ENCODE measurements around the gene PARS2. TPM values are rescaled to one million over a fixed set of nuclear protein-coding genes. Genes with fewer than 3 reads are reported as not detected.
A peak's percentile ranks its signal among the peaks of the same experiment; 100 is the strongest.

Gene PARS2
- total RNA-seq (2014; rRNA removed; shearing (Covaris generic)), result 25.2 and 27.9 TPM in 2 replicates

DNA sequence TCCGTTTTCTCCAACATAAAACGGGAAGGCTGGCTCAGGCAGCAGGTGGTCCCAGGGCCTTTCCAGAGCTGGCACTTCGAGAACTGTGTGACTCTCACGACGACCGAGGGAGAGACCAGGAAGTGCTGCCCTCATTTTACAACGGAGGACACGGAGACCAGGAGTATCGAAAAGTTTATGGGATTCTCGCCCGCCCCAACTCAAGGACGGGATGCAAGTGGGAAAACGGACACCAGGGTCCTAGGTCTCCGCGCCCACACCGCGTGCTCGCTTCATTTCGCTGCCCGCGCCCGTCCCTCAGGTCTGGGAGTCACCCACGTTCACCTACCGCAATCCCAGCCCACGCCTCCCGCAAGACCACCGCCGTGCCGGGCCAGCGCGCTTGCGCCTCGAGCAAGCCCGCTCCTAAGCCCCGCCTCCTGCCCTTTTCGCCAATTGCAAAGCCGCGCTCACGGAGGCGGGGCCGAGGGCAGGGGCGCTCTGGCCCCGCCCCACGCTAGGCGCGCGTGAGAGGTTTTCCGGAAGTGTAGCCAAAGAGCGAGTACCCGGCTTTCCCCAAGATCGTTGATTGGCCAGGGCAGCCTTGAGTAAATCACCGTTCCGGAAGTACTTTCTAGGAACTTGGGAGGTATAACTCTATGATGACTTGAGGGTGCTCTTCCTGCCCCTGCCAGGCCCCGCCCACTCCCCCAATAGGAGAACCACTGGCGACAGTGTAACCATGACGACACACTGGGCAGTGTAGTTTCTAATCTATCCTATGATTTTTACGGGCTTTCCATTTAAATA, at the start of gene PARS2:
PARS2 (minus strand) TSS at position 391 of the 789 bp plus-strand sequence. CDS start 5,362 bp downstream, outside the sequence.
- H3K4me3 ChIP-seq (ENCODE audit: insufficient read depth, low read depth, low read length), result peak within 1 kb of the TSS; percentile 98
- no peaks in the 10 kb centered on the region for H3K27me3 ChIP-seq (ENCODE audit: control insufficient read depth, insufficient read depth, low read length)
- peak; percentile 98 for DNase-seq
- no peaks in the 10 kb centered on the region for H3K36me3 ChIP-seq (replicated peaks; ENCODE audit: control insufficient read depth, insufficient read depth, low read length)

GRCh38 chr1:54814126-54814498, 49.8 kb upstream of the PARS2 start:
- no peak overlapping the region for H3K4me3 ChIP-seq (ENCODE audit: insufficient read depth, low read depth, low read length)
- DNase-seq, result peak; percentile 67
- H3K27me3 ChIP-seq (ENCODE audit: control insufficient read depth, insufficient read depth, low read length), result no peaks in the 10 kb centered on the region; the same call in 1 of the 2 replicates
- no peaks in the 10 kb centered on the region for H3K36me3 ChIP-seq (replicated peaks; ENCODE audit: control insufficient read depth, insufficient read depth, low read length)

- Histone ChIP-seq H3K36me3 (replicated peaks; ENCODE audit: control insufficient read depth, insufficient read depth, low read length) (no peaks in the 10 kb centered on the region), H3K27me3 (ENCODE audit: control insufficient read depth, insufficient read depth, low read length) (no peaks in the 10 kb centered on the region; the same call in 1 of the 2 replicates), H3K4me3 (ENCODE audit: insufficient read depth, low read depth, low read length) (no peak overlapping the region)
- peak; percentile 86 for DNase-seq
Observed at GRCh38 chr1:54813485-54814125, 49.3 kb upstream of the PARS2 start.

DNA sequence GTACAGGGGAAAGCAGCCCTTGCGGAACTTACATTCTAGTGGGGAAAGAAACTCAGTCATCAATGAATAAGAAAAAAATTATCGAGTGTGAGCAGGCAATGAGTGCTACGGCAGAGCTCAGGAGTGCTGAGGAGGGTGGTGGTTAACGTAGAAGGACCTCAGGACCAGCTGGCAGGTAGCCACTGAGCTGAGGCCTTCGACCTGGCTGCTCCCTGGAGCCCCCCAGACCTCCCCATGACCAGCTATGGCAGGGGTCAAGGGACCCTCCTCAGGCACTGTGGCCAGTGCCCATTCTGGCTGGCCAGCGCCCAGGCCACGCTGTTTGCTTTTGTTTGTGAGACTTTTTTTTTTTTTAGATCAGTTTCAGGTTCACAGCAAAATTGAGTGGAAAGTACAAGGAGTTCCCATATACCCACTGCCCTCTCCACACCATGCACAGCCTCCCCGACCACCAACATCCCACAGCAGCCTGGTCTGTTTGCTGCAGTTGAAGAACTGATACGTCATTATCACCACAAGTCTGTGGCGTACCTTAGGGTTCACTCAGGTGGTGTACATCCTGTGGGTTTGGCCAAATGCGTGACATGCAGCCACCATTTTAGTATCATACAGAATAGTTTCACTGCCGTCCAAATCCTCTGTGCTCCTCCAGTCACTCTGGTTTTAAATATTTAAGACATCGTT, 48.6 kb upstream of the PARS2 start:
- peak; percentile 37 for DNase-seq
- Histone ChIP-seq H3K4me3 (ENCODE audit: insufficient read depth, low read depth, low read length) (no peak overlapping the region), H3K36me3 (replicated peaks; ENCODE audit: control insufficient read depth, insufficient read depth, low read length) (no peaks in the 10 kb centered on the region), H3K27me3 (ENCODE audit: control insufficient read depth, insufficient read depth, low read length) (no peaks in the 10 kb centered on the region; the same call in 1 of the 2 replicates)

- H3K4me3 ChIP-seq (ENCODE audit: insufficient read depth, low read depth, low read length), result no peak overlapping the region
- H3K36me3 ChIP-seq (replicated peaks; ENCODE audit: control insufficient read depth, insufficient read depth, low read length), result no peaks in the 10 kb centered on the region
- DNase-seq, result peak; percentile 48
- no peaks in the 10 kb centered on the region; the same call in 1 of the 2 replicates for H3K27me3 ChIP-seq (ENCODE audit: control insufficient read depth, insufficient read depth, low read length)
Observed at GRCh38 chr1:54811739-54812655, 47.7 kb upstream of the PARS2 start.

GRCh38 chr1:54811066-54811465, 46.7 kb upstream of the PARS2 start:
- H3K36me3 ChIP-seq (replicated peaks; ENCODE audit: control insufficient read depth, insufficient read depth, low read length), result no peaks in the 10 kb centered on the region
- no peak for DNase-seq
- H3K27me3 ChIP-seq (ENCODE audit: control insufficient read depth, insufficient read depth, low read length), result no peaks in the 10 kb centered on the region
- no peak overlapping the region for H3K4me3 ChIP-seq (ENCODE audit: insufficient read depth, low read depth, low read length)

DNA sequence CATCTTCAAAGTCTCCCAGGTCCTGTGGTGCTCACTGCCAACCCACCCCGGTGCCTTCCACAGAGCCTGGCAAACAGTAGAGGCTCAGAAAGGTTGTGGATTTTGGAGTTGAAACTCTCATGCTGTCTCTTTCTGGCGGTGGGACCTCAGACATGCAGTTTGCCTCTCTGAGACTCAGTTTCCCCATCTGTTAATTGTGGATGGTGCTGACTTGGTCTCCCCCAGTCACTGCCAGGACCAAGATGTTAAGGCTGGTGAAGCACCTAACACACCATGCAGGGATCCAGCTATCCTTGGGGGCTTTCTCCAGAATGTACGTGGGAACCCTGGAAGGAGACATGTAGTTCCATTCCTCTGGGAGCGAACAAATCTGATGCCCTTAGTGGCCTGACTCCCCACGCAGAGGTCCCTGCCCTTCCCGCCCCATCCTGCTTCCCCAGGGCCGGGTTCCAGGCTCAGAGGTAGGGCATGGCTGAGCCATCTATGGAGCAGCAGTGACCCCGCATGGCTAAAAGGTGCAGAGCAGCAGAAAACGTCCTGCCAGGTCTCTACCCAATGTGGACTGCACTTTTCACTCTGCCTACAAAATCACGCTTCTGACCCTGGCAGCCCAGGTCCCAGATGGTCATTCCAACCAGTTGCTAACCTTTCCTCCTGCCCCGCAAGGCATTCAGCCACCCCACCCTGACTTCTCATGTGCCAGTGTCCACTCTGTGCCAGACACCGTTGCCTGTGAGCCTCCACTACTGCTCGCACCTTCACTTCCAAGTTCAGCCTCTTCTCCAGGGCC, 46.0 kb upstream of the PARS2 start:
- peak; percentile 94 for DNase-seq
- no peaks in the 10 kb centered on the region for H3K36me3 ChIP-seq (replicated peaks; ENCODE audit: control insufficient read depth, insufficient read depth, low read length)
- no peak overlapping the region for H3K4me3 ChIP-seq (ENCODE audit: insufficient read depth, low read depth, low read length)
- no peaks in the 10 kb centered on the region; the same call in 1 of the 2 replicates for H3K27me3 ChIP-seq (ENCODE audit: control insufficient read depth, insufficient read depth, low read length)

GRCh38 chr1:54809496-54810074, 45.3 kb upstream of the PARS2 start:
- Histone ChIP-seq H3K36me3 (replicated peaks; ENCODE audit: control insufficient read depth, insufficient read depth, low read length) (no peaks in the 10 kb centered on the region), H3K27me3 (ENCODE audit: control insufficient read depth, insufficient read depth, low read length) (no peaks in the 10 kb centered on the region; the same call in 1 of the 2 replicates), H3K4me3 (ENCODE audit: insufficient read depth, low read depth, low read length) (no peak overlapping the region)
- no peak for DNase-seq

- Histone ChIP-seq H3K36me3 (replicated peaks; ENCODE audit: control insufficient read depth, insufficient read depth, low read length) (no peaks in the 10 kb centered on the region), H3K4me3 (ENCODE audit: insufficient read depth, low read depth, low read length) (no peak overlapping the region), H3K27me3 (ENCODE audit: control insufficient read depth, insufficient read depth, low read length) (no peaks in the 10 kb centered on the region; the same call in 1 of the 2 replicates)
- DNase-seq, result peak; percentile 56
Observed at GRCh38 chr1:54808443-54809207, 44.3 kb upstream of the PARS2 start.

DNA sequence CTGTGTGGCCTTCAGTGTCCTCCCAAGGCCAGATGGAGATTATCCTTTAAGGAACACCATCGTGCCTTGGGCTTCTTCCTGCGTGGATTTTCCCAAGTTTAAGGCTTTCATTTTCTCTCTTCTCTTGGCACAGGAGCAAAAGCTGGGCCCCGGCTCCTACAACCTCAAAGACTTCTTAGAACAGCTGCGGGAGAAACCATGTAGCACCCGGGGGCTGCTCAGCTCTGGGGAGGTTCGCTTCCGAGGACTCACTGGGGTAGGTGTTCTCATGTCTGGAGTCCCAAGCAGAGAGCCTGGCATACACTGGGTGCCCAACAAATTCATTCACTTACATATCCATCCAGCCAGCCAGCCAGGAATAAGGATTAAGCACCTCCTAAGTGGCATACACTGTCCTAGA, 43.4 kb upstream of the PARS2 start:
- DNase-seq, result no peak
- no peaks in the 10 kb centered on the region for H3K36me3 ChIP-seq (replicated peaks; ENCODE audit: control insufficient read depth, insufficient read depth, low read length)
- no peak overlapping the region for H3K4me3 ChIP-seq (ENCODE audit: insufficient read depth, low read depth, low read length)
- no peaks in the 10 kb centered on the region; the same call in 1 of the 2 replicates for H3K27me3 ChIP-seq (ENCODE audit: control insufficient read depth, insufficient read depth, low read length)

DNA sequence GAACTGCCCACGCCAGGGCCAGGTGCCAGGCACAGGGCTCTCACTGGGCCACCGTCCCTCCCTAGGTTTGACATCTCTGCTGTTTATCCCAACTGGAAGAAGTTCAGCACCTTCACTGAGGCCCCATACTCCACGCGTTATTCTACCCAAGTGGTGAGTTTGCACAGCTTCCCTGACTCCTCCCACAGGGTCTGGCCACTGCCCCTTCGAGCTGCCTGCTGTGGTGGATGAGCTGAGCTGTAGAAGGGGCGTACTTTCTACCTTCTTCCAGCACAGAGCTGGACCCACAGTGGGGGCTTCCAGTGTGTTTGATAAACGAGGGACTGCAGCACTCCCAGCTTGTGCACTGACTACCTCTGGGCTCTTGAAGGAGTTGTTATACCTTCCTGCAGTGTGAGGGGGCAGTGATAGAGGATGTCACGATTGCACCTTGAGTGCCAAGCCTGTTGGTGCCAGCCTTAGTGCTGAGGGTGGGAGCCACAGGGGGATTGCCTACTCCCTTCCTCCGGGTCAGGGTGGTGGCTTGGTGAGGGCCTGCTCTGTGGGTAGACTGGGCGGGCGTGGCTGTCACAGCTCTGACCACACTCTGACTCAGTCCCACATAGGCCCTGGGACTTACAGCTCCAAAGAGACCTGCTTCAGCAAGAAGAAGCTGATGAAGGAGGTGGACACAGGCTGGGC, 42.7 kb upstream of the PARS2 start:
- DNase-seq, result no peak
- Histone ChIP-seq H3K36me3 (replicated peaks; ENCODE audit: control insufficient read depth, insufficient read depth, low read length) (no peaks in the 10 kb centered on the region), H3K27me3 (ENCODE audit: control insufficient read depth, insufficient read depth, low read length) (no peaks in the 10 kb centered on the region; the same call in 1 of the 2 replicates), H3K4me3 (ENCODE audit: insufficient read depth, low read depth, low read length) (no peak overlapping the region)

GRCh38 chr1:54805981-54806381, 41.7 kb upstream of the PARS2 start:
- peaks cover 8% of the 10 kb centered on the region for H3K27me3 ChIP-seq (ENCODE audit: control insufficient read depth, insufficient read depth, low read length)
- no peak overlapping the region for H3K4me3 ChIP-seq (ENCODE audit: insufficient read depth, low read depth, low read length)
- DNase-seq, result no peak
- no peaks in the 10 kb centered on the region for H3K36me3 ChIP-seq (replicated peaks; ENCODE audit: control insufficient read depth, insufficient read depth, low read length)

Data from H7 (cell line).